Adipose tissue (tissue), 3 donors: ENCODE results near the gene SYT6. TPM values are rescaled to one million over a fixed set of nuclear protein-coding genes. Genes with fewer than 3 reads are reported as not detected.

ENCODE experiments used
- H3K27ac ChIP-seq: one replicate; pipeline ENCODE4 v1.5.1; 2013; ENCODE audit warnings: low read depth, low read length
- WGBS, 3 donors: extraction: QIAGEN DNeasy Blood & Tissue Kit; methylation state at CpG; one replicate each; pipeline ENCODE4 v1.1.7; 2013; 5-methylcytosine and 5-hydroxymethylcytosine counted together
- polyA plus RNA-seq, 3 donors: library from polyadenylated mRNA; stranded (reverse); fragments of 200-250 nt; gene quantifications; one replicate each; pipeline ENCODE4 v1.2.3, GENCODE V29; 2013
- donor health status: healthy with polysubstance abuse.
- donor health status: Bipolar disorder and iron deficiency.
- donor health status: healthy.

SYT6 gene
- polyA plus RNA-seq, 3 donors, result 0.01 to 1.7 (median 0.11) TPM

DNA sequence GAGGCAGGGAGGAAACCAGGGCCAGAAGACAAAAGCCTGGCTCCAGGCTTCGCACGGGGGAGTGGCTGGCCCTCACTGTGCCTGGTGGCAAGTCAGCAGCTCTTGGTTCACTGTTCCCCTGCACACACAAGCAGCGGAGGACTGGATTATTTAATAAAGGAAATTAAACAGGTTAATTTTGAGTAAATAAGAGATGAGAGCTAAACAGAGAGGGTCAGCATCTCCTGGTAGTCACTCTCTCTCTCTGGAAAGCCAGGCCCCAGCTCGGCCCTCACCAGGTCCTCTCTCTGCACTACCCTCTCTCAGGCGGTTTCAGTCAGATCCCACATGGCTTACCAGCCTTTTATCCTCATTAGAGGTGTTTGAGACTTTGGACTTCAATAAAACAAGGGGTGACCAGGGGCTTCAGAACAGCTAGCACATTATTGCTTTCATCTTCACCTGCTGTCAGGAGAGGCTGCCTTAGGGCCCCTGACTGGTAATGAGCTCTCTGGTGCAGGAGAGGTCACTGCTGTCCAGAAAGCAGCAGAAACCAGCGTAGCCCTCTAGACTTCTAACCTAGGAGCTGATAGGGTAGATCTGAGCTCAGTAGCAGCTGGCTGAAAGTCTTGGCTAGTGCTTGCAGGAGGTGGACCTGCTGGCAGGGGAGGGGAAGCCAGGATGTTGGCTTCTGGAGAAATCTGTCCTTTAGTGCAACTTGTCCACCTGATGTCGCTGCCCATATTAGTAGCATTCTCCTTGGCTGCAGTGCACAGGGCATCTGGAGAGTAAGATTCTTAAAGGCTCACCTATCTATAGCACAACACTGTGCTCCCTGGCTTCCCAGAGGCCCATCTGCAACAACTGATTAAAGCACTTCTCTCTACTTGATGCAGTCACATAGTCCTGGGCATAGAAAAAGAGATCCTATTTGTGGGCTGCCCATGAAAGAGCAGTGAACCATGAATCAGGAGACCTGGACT lies 45.9 kb downstream of the SYT6 start:
- 85 to 92% (median 86%) methylated on average over 7 of the region's 7 CpGs for WGBS, 3 donors
- H3K27ac ChIP-seq, result no peak overlapping the region

DNA sequence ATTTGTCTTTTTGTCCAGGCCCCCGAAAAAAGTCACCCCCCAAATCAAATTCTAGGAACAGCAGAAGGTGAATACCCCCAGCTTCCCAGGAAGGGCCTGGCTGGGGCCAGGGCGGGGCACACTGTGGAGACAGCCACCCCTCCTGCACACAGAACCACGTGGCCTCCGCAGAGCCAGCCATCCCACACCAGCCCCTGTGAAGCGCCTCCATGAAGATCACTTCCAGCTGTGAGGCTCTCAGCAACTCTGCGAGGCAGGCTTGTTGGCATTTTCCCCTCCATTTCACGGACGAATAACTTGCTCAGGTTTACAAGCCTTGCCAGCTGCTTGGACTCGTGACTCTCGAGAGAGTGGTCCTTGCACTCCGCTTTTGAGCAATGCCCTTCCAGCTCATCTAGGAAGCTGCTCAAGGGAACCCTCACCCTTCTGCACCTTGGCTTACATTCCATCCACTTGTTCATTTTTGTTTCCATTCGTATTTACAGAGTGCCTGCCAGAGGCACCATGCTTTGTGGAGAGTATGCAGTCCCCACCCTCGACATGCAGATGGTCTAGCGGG lies 48.2 kb downstream of the SYT6 start:
- 66 to 85% (median 85%) methylated on average over 14 of the region's 14 CpGs for WGBS, 3 donors
- H3K27ac ChIP-seq, result no peak overlapping the region

DNA sequence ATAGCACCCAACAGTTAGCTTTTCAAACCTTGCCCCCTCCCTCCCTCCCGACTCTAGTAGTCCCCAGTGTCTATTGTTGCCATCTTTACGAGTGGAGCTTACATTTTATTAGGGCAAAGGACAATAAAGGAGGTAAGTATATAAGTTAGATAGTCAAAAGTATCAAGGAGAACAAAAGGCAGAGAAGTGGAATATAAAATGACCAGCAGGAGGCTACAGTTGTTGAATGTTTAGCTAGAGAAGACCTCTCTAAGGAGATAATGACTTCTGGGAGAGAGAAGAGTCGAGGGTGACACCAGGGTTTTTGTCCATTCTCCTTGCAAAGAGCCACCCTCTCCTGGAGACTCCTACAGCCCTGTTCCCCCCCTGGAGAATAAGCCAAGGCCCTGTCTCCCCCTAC lies 48.7 kb downstream of the SYT6 start:
- WGBS, 3 donors, result 71 to 93% (median 84%) methylated on average over 3 of the region's 3 CpGs
- H3K27ac ChIP-seq, result no peak overlapping the region

DNA sequence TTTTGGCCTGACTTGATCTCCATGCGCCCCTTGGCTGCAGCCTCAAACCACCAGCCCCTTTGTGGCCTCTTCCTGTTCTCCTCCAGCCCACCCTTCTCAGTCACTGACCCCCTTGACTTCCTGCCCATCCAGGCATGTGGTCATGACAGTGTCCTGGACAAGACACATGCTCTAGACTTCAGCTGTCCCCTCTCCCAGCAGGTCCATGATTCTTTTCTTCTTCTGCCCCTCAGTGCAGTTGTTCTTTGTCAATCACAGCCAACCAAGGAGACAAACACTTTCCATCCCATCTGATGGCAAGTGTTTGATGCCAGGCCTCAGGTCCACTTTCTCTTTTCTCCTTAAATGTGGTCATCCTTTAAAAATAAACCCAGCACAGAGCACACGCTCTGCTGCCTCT lies 49.7 kb downstream of the SYT6 start:
- H3K27ac ChIP-seq, result no peak overlapping the region
- 64 to 71% (median 65%) methylated on average over 2 of the region's 2 CpGs for WGBS, 3 donors

DNA sequence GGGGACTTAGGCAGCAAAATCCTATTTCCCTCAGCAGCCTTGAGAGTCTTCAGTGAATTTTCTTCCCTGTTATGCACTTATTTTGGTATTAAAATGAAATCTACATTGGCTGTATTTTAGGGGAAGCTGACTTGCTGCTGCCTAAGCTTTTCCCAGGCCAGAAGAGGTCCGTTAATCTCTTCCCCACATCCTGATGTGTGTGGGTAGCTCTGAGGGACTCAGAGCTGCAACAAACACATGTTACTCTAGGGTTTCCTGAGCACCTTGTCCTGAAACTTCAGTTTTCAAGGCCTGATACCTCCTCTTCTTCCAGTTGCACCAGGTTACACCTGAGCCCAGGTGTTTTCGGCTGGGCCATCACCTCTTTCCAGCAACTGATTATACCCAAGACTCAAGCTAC lies 51.5 kb downstream of the SYT6 start:
- whole genome bisulfite sequencing, 3 donors, result 75 to 83% (median 79%) methylated on average over 2 of the region's 2 CpGs
- H3K27ac ChIP-seq, result no peak overlapping the region

DNA sequence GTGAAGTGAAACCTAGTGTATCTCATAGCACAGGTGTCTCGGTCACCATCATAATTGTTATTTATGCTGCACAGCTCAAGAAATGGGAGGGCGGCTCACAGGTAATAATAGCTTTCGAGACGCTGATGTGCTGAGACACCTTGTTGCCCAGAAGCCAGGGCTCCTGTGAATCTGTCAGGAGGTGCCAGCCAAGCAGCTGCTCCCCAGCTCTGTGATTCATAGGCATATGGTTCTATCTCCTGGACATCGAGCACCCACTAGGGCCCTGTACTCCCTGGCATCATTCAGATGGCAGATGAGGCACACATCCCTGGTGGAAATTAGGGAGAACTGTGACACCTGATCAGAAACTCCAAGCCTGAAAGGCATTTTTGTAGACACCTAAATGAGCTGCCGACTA lies 53.5 kb downstream of the SYT6 start:
- H3K27ac ChIP-seq, result no peak overlapping the region
- WGBS, 3 donors, result 86 to 98% (median 97%) methylated on average over 6 of the region's 6 CpGs

DNA sequence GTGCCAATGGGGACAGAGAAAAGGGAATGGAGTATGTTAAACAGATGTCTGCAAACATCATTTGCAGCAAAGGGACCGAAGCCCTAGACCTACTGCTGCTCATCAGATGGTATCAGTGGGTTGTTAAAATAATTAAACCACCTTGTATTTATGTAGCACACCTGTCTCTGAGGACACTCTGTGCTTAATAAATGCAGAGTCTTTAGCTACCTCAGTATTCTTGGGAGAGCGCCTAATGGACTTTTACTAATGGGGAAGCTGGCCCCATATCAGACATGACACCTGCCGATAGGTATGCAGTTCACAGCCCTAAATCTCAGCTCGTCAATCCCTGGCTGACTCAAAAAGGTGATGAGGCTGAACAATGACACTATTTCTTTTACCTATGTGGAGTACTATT lies 54.4 kb downstream of the SYT6 start:
- H3K27ac ChIP-seq, result no peak overlapping the region
- WGBS, 3 donors, result 63 to 92% (median 91%) methylated on average over 4 of the region's 4 CpGs

DNA sequence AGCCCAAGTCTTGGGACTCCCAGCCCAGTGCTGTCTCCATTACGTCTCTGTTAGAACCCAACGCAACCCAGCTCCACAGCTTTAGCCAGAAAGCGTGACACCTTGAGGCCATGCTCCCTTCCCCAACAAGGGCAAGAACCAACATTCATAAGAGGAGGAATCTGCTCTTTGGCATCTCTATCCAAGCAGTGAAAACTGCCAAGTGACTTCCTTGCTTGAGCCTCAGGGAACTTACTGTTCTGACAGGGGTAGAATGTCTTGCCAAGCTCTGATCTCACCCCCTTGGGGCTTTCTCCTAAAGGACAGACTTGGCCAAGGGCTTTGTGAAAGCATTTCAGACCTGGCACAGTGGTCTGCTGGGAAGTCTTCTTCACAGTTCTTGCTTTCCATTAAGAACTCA lies 56.6 kb downstream of the SYT6 start:
- H3K27ac ChIP-seq, result no peak overlapping the region
- 76 to 82% (median 81%) methylated on average over 3 of the region's 3 CpGs for WGBS, 3 donors

DNA sequence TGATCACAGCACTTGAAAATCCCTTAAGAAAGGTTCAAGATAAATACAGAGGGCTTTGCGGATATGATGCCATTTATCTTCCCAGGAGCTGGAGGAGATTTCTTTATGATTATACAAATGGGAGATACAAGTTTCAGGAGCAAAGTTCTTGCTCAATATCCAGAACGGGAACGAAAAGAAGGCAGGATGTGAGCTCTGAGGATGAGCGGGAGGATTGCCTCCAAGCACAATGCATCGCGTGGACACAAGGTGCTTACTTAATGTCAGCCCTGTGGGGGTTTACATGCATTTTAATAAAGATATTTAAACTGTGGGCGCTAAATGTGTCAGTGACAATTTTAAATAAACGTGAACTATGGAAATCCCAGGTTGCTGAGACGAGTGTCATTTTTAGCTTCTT lies 59.0 kb downstream of the SYT6 start:
- no peak overlapping the region for H3K27ac ChIP-seq
- WGBS, 3 donors, result 69 to 77% (median 75%) methylated on average over 9 of the region's 9 CpGs

DNA sequence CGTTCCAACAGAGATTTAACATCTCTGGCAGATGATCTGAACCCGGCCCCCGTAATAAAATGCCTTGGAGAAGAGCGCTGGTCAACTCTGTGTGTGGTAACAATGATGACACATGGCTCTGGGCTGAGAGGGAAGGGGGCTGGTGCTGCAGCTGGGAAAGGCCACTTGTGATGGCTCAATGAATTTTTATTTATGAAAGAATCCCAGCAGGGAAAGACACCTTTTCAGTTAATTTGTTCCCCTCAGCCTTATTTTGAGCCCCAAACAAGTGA lies 59.4 kb downstream of the SYT6 start:
- 62 to 65% (median 63%) methylated on average over 4 of the region's 4 CpGs for WGBS, 3 donors
- no peak overlapping the region for H3K27ac ChIP-seq

DNA sequence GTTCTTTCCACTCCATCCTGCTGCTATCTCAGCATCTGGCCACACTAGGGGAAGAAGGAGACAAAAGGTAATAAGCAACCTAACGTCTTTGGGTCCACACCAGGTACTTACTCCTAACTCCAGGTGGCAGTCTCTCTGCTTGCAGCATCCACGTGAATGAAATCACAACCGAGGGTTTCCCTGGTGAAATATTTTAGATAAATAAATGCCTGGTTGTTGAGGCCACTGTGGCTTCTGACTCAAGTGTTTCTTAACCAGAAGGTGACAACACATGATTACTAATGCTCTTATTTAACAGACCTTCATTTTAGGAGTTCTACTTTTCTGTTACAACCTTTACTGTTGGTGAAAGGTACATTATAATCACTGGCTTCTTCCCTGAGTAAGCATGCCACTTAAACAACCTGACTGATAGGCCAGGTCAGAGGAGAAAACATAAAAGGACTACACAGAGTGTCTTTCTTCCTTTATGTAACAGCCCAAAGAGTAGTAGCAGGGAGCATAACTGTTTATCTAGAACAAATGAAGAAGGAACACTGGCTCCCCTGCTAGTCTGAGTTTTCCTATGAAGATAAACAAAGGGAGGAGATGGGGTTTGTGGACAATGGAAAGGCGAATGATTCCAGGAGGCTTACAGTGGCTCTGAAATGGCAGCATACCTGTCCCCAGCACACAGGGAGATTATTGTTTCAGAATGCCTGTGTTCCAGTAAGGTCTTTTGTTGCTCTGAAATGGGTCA lies 59.9 kb downstream of the SYT6 start:
- WGBS, 3 donors, result 51 to 68% (median 67%) methylated on average over 4 of the region's 4 CpGs
- no peak overlapping the region for H3K27ac ChIP-seq

DNA sequence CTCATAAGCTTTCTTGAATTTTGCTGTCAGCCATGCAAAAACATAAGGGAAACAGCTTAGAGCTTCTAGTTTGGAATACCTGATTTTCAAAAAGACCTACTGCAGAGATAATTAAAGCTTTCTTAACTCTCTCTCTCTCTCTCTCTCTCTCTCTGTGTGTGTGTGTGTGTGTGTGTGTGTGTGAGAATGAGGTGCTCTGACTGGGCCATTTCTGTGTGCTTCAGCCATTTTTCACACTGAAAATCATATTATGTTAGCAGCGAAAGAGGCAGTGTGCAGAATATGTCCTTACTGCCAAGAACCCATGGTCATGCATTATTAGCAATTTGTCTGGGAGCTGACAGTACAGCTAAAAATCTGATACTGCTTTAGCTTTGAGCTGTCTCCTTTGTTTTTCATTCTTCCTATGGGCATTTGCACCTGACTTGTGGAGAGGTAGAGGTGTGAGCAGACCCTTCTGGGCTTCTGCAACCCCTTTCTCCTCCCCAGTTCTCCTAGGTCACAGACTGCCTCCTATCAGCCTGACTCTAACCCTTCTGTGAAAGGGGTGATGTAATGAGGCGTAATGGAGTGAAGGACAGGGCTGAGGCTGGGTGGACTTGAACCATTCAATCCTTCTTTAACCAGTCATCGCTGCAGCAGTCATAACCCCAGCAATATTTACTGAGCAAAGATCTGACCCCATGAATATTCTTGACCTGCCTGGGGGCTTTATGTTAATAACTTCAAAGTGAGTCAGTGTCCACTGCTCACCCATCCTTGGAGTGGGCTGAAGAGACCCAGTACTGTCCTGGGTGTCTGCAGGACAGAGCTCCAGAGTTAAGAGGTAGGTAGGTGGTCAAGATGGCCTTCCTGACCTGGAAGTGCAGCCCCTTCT lies 61.2 kb downstream of the SYT6 start:
- no peak overlapping the region for H3K27ac ChIP-seq
- 58 to 78% (median 69%) methylated on average over 3 of the region's 3 CpGs for WGBS, 3 donors

DNA sequence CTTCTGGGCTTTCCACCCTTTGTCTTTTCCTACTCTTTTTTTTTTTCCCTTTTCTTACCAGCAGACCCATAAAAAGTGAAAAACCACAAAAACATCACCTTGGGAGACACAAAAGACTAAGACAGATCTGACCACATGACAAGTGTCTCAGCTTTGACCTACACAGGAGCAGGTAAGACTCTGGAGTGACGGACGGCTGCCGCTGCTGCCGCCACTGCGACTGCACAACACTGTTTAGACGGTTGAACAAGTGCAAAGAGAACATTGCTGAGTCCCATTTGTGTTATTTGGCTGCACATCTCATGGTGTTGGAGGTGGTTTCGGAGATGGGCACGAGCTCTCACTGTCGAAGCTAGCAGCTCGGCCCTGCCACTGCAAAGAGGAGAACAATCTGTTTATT lies 62.0 kb downstream of the SYT6 start:
- no peak overlapping the region for H3K27ac ChIP-seq
- 85 to 95% (median 95%) methylated on average over 10 of the region's 10 CpGs for WGBS, 3 donors

DNA sequence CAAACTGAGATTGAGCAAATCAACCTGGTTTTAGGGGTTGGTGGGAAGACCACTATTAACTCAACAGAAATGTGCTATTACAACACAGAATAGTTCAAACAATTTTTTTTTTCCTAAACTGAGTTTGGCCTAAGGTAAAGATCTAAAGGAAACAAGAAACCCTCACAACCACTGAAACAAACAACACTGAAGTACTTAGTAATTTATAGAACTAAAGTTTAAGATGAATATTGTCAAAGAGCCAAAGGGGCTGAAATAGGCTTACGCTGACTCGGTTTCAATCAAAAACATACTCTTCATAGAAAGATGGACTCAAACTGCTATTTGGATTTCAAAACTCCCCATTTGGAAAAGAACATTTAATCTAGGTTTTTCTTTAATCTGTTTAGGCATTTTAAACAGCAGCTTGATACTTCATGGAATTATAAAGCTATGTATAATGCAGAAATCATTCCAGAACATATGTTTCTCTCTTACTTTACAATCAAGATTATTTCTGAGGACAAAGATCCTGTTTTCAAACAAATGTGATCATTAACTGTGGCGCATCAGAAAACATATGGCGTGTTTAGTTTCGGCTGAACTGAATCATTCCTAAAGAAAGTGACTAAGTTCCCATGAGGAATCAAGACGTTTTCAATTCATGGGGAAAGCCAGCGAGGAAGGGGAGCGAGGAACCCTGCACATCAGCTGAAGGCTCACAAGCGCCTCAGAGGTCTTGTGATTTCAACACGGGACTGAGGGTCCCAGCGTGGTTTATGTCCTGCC lies 62.7 kb downstream of the SYT6 start:
- H3K27ac ChIP-seq, result no peak overlapping the region
- 84 to 91% (median 90%) methylated on average over 11 of the region's 11 CpGs for WGBS, 3 donors

DNA sequence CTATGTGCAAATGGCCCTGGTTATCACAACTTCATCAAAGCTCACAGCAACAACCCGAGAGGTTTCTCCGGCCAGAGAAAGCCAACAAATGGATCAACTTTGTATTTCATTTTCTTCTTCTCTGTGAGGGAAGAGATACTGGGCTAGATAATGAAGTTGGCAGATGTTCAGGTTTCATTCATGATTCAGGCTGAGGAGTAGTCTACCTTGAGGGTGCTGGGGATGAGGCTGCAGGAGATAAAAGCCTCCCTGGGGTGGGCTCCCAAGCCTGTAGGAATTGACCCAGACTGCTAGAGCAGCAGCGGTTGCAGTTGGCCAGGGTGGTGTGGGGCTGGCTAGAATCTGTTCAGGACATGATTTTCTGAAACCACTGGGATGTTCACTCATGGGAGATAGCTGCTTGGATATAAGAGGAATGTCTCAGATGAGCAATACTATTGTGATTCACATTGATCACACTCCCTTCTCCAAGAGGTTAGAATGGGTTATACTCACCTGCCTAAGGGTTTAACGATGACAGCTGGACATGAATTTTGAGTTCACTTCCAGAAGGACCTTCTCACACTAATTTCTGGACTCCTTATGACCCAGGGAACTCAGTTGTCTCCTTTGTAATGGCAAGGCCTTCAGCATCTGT lies 64.0 kb downstream of the SYT6 start:
- WGBS, 3 donors, result 76 to 85% (median 81%) methylated on average over 4 of the region's 4 CpGs
- no peak overlapping the region for H3K27ac ChIP-seq

DNA sequence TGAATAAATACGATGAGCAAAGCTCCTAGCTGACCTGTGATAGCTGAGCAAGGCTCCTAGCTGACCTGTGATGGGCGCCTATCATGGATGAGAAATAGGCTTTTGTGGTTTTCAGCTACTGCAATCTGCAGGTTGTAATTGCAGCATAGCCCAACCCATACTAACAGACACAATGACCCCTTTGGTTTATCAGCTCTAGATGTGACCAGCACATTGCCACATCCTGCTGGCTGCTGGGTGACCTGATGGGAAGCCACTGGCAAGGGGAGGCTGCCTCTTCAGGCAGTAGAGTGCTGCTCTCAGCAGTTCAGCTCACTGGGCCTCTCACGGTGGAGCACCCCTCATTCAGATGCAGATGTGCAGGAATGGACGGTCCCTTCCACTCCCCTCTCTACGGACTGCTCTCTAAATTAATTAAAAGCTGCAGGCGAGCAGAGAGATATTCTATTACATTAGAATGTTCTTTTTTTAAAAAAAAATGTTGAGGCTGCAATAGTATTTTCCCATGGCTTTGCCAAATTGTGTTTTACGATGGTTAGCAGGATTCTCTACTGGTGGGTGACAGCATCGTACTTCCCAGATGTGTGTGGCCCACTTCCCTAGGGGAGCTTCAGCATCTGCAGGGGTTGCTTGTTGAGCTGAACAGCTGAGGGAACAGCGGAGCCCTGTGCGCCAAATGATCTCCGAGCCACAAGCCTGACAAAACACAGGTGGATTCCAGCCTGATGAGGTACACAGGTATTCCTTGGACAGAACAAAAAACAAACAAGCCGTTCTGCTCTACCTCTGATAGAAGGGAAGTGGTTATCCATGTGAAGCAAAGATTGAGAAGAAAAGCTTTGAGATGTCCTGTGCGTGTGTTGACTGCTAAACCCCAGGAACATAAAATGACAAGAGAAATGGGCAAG lies 65.0 kb downstream of the SYT6 start:
- no peak overlapping the region for H3K27ac ChIP-seq
- 61 to 76% (median 66%) methylated on average over 13 of the region's 13 CpGs for WGBS, 3 donors

DNA sequence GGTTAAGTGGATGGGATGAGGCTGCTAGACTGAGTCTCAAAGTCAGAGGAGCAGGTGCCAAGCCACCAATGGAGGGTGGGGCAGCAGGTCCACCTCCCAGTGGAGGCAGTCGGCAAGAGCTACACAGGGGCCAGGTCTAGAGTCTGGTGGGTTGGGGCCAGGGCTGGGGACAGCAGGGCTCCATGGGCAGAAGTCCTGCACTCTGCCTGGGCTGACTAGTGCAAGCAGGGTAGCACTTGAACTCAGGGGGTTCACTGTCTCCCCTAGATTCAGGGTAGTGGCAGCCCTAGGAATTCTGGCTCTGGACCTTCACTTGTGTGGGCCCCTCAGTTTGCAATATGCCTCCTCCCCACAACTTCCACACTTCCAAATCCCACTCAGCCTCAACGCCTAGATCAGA lies 66.2 kb downstream of the SYT6 start:
- WGBS, 3 donors, result 90 to 94% (median 93%) methylated on average over 2 of the region's 2 CpGs
- no peak overlapping the region for H3K27ac ChIP-seq
